ENCODE results near the gene KCNMB2. TPM values are rescaled to one million over a fixed set of nuclear protein-coding genes. Genes with fewer than 3 reads are reported as not detected.

Gene KCNMB2
- total RNA-seq, 1 donor from 2014 or later = 1.8 TPM

DNA sequence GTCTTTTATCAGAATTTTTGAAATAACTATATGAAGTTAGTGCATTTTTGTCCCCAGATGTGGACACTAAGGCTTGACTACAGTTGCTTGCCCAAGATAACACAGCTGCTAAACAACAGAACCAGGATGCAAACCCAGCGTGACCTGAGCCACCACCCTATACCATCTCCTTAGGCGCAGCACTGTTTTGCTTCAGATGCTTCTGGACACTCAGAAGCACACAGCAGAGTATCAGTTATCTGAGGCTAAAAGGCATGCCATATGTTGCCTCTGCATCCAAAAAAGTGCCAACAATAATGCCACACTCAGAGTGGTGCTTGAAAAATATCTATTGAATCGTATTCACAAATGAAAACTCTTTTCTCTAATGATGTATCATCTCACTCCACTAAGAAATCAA, 24.5 kb downstream of the KCNMB2 start:
- intact Hi-C loops (cut with DNase I) = no loop called here
- ATAC-seq (no peak), DNase-seq (ENCODE audit: missing footprints) (no peak)

- ATAC-seq (peak; percentile 49), DNase-seq (ENCODE audit: missing footprints) (no peak)
- intact Hi-C loops (cut with DNase I) = no loop called here
These were observed 25.0 kb downstream of the KCNMB2 start for GRCh38 chr3:178561239-178561638.

- ATAC-seq = peak; percentile 93
- peak; percentile 69 for DNase-seq (ENCODE audit: missing footprints)
- intact Hi-C loops (cut with DNase I) = no loop called here
These were observed 26.1 kb downstream of the KCNMB2 start for GRCh38 chr3:178562143-178562946.

- DNase-seq (ENCODE audit: missing footprints) (no peak), ATAC-seq (peak; percentile 62)
- intact Hi-C loops (cut with DNase I) = no loop called here
These were observed 26.7 kb downstream of the KCNMB2 start for GRCh38 chr3:178562947-178563232.

- intact Hi-C loops (cut with DNase I) = no loop called here
- ATAC-seq = no peak
- DNase-seq (ENCODE audit: missing footprints) = no peak
These were observed 31.4 kb downstream of the KCNMB2 start for GRCh38 chr3:178567611-178568010.

DNA sequence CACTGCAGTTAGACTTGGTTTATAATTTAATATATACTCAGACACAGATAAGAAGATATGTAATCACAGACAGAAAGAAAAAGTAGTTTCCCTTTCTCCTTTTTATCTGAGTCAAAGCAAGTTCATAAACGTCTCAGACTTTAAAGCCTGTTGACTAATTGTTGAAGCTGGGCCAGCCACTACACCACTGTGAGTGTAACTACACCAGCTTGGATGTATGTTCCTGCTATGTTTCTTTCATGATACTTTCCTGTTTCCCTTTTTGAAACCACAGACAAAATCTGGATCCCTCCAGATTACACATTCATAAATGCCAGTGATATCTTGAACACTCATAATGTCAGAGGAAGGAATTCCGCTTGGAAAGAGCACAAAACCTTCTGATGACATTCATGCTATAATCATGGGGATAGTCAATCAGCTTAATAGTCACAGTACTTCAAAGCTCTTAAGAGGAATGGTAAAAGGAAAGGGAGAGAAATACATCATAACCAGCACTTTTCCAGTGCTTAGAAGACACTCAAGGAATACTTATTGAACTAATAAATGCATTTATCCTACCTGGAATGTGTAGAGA, 32.0 kb downstream of the KCNMB2 start:
- intact Hi-C loops (cut with DNase I) = no loop called here
- ATAC-seq = peak; percentile 46
- DNase-seq (ENCODE audit: missing footprints) = no peak

GRCh38 chr3:178568911-178569310, 32.7 kb downstream of the KCNMB2 start:
- ATAC-seq (no peak), DNase-seq (ENCODE audit: missing footprints) (no peak)
- intact Hi-C loops (cut with DNase I) = no loop called here

DNA sequence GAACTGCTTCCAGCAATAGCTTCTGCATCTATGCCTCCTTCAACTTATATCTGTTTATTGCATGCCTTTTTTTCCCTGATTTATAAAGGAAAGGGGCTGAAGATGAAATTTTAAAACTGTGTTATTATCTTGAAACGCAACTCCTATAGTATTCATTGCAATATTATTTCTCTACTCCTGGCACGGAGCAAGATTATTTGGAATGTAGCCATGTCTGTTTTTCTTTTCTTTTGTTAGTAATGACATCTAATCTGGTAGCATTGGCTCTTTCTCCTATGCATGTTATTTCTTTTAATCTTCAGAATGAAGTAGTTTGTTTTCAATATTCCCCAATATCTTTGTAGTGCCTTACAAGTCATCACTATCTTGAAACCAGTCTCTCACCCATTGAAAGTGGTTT, 33.6 kb downstream of the KCNMB2 start:
- no peak for DNase-seq (ENCODE audit: missing footprints)
- intact Hi-C loops (cut with DNase I) = no loop called here
- ATAC-seq = no peak

DNA sequence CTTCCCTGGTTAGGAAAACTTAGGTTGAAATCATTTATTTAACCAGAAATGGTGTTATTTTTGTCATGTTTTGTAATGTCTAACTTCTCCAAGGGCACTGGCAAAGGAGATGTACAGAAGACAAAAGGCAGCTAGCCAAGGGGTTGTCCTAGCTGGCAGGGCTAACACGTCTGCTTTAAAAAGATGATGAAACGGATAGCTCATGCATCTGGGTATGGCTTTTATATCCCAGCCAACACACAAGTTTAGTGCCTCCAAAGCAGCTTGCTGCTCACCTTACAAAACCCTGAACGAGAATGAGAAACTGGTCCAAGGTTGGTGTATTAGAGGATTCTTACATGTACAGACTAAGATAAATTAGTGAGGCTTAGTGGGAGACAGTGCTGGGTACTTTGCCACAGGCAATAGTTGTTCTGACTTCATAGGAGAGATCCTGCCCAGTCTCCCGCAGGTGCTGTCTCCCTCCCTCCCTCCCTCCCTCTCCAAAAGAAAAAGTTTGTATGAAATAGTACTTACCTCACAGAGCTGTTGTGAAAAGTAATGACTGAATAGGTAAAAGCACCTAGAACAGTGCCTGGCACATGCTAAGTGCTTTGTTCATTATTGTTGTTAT, 47.8 kb downstream of the KCNMB2 start:
- DNase-seq (ENCODE audit: missing footprints) (no peak), ATAC-seq (peak; percentile 48)
- intact Hi-C loops (cut with DNase I) = no loop called here

DNA sequence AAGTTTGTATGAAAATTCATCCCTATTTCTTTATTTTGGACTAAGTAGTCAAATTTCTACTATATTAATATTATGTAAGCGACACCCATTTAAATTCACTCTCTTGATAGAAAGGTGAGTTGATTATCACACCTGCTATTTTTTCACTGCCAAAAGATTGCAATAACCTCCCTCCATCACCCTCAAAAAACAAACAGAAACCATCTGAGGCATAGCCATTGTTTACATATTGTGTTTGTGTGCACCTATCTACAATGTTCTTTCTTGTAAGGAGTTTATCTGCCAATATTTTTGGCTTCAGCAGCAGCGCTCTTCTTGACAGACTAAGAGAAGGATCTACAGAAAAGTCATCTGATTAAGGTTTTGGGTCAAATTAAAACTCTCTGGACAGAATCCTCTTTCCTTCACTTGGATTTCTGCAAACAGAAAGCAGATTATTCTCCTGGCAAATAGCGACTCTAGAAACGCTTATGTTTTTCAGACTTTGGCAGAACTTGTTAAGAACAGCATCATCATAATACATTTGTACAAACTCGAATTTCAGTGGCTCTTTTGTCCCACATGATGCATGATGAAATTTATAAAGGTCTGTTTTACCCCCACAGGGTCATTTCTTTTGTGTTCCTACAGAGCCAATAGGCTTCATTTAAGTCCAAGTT, 48.6 kb downstream of the KCNMB2 start:
- intact Hi-C loops (cut with DNase I) = no loop called here
- DNase-seq (ENCODE audit: missing footprints) (no peak), ATAC-seq (no peak)

DNA sequence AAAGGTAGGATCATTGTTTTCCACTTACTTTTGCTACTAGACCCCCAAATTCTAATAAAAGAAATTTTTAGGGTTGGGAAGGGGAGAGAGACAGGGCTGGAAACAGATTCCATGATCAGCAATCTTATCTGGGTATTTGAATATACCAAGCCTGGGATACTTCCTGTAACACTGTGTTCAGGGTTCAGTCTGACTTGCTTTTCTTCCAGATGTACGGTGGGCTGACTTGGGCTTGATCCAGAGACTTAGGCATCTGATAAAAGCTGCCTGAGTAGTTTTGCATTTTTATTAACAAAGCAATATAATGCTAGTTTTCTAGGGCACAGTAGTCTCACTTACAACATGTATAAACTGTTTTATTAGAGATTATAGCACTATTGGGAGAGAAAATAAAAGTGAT, 49.2 kb downstream of the KCNMB2 start:
- intact Hi-C loops (cut with DNase I) = no loop called here
- ATAC-seq = no peak

GRCh38 chr3:178586076-178586475, 49.8 kb downstream of the KCNMB2 start:
- ATAC-seq (no peak), DNase-seq (ENCODE audit: missing footprints) (no peak)
- intact Hi-C loops (cut with DNase I) = no loop called here

More for the DNA sequence above, 49.2 kb downstream of the KCNMB2 start:
- no peak for DNase-seq (ENCODE audit: missing footprints)

- intact Hi-C loops (cut with DNase I) = no loop called here
- no peak for ATAC-seq
These were observed 52.4 kb downstream of the KCNMB2 start for GRCh38 chr3:178588628-178589027.

GRCh38 chr3:178593786-178594185, 57.5 kb downstream of the KCNMB2 start:
- DNase-seq (ENCODE audit: missing footprints) (no peak), ATAC-seq (no peak)
- intact Hi-C loops (cut with DNase I) = no loop called here

More at GRCh38 chr3:178588628-178589027, 52.4 kb downstream of the KCNMB2 start:
- no peak for DNase-seq (ENCODE audit: missing footprints)

DNA sequence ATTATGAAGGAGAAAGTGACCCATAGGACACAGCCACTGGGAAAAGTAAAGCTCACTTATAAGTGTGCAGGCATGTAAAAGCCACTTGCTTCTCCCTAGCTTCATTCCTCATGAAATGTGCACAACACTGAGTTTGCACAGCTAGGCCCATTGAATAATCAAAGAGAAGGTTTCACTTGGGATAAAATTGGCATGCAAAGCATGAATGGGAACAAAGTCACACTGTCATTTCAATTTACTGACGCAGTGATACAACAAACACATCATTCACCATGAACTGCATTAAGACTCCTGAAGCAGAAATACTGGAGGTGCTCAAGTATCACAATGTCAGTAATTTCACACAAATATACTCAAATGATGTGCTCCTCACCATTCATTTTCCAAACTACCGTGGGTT, 61.1 kb downstream of the KCNMB2 start:
- DNase-seq (ENCODE audit: missing footprints) (no peak), ATAC-seq (no peak)
- intact Hi-C loops (cut with DNase I) = no loop called here

DNA sequence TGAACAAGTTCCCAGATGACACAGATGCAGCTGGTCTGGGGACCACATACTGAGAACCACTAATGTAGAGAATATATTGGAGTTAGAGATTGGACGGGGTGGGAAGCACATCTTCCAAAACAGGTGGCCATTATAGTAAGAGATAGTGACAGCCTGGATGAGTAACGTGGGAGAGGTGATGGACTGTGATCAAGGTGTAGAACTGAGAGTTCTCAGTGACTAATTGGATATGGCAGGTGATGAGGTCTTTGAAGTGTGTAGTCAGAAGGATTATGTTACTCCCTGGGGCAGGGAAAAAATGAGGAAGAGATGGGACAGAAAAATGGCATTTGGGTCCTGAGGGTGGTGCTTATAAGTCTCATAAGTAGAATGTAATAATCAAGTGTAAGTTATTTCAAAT, 66.6 kb downstream of the KCNMB2 start:
- intact Hi-C loops (cut with DNase I) = no loop called here
- ATAC-seq = no peak

DNA sequence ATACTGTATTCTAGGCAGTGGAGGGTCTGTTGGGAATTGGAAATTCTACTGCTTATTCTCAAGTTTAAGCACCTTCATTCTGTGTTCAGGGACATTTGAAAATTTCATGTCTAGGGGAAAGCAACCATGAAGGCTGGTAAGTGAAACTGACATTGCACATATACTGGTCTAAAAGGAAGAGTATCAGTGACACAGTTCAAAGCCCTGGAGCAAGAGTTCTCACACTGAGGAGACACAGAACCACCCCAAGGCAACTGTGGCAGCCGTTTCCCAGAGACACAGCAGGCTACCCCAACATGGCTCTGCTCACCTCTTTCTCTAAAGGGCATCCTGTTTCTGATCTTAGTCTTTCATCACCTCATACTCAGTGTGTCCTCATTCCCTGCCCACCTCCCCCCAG, 67.5 kb downstream of the KCNMB2 start:
- intact Hi-C loops (cut with DNase I) = no loop called here
- no peak for ATAC-seq
- no peak for DNase-seq (ENCODE audit: missing footprints)

More for the DNA sequence above, 66.6 kb downstream of the KCNMB2 start:
- no peak for DNase-seq (ENCODE audit: missing footprints)

DNA sequence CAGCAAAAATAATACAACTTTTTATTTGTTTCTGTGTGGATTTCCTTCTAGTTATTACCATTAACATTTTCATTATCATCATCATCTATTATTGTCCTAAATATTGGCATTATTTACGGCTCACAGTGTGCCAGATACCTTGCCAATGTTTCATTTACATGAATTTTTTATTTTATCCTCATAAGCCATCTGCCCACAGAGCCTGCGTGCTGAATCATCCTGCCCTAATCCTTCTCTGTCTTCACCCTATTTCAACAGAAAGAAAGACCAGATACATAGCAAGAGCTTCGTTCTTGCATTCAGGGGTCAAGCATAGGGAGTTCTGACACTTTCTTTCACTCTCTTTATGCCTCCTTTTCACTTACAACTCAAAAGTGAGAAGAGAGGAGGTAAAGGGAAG, 82.0 kb downstream of the KCNMB2 start:
- intact Hi-C loops (cut with DNase I) = no loop called here
- ATAC-seq (peak; percentile 69), DNase-seq (ENCODE audit: missing footprints) (no peak)

DNA sequence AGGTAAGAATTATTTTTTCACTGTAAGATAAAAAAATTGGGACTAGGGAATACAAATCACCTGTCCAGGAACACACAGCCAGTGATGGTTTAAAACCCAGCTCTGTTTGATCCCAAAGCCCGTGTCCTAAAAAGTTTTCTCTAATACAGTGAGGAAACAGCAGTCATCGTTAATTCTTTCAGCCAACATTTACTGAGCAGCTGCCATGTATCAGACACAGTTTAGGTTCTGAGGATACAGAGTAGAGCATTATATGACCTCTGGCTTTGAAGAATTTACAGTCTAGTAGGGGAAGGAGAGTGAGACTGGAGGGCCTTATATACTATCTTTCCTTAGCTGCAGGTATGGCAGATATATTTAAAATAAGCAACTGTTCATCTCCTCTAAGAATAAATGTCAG, 82.7 kb downstream of the KCNMB2 start:
- ATAC-seq (peak; percentile 43), DNase-seq (ENCODE audit: missing footprints) (no peak)
- intact Hi-C loops (cut with DNase I) = no loop called here

All from Right ventricle myocardium inferior (tissue), 1 donor.